AG04450 (cell line): ENCODE measurements around the gene ANXA6. TPM values are rescaled to one million over a fixed set of nuclear protein-coding genes. Genes with fewer than 3 reads are reported as not detected.

Experiments
- CTCF ChIA-PET: fragments of 300-600, 350-600 bp; formaldehyde crosslinking; extraction: SDS; loops from one replicate; lab custom pipeline; 2022; ENCODE audit warnings: antibody characterized with exemption, inconsistent platforms; lab: Charles Lee
- POLR2A ChIA-PET: fragments of 350-600 bp; formaldehyde crosslinking; extraction: SDS; loops from one replicate; lab custom pipeline; 2021; ENCODE audit warnings: antibody characterized with exemption, inconsistent platforms; lab: Yijun Ruan, JAX
- DNase-seq: peaks from one replicate; pipeline ENCODE4 v3.0.0-alpha.2; 2011; ENCODE audit warnings: low read depth, low spot score
- H3K27ac ChIP-seq: one replicate; pipeline ENCODE4 v1.5.1; 2012; ENCODE audit warnings: low read depth, low read length, control low read depth
- H3K27me3 ChIP-seq: one replicate; pipeline ENCODE4 v1.6.0; 2012; ENCODE audit warnings: low read length; ENCODE audit not compliant: control insufficient read depth, insufficient read depth
- H3K4me3 ChIP-seq: 2 replicates; pipeline ENCODE4 v1.5.1; 2011; ENCODE audit warnings: mild to moderate bottlenecking, low read depth, low read length, control low read depth
- H3K9me3 ChIP-seq: 2 replicates; pipeline ENCODE4 v1.5.1; 2012; ENCODE audit warnings: low read length; ENCODE audit not compliant: control insufficient read depth, insufficient read depth
- CTCF ChIP-seq: IDR thresholded peaks from 2 replicates; pipeline ENCODE4 v1.5.1; 2011; ENCODE audit warnings: low read depth, low read length, control low read depth, inconsistent platforms
- polyA plus RNA-seq: library from polyadenylated mRNA; depleted of rRNA; stranded (reverse); fragments of >200 nt; gene quantifications from 2 replicates; pipeline ENCODE4 v1.2.3, GENCODE V29; 2011

Gene ANXA6
- polyA plus RNA-seq, 1 experiment = 502 TPM

GRCh38 chr5:151105561-151105960, 52.0 kb downstream of the ANXA6 start:
- ChIA-PET POLR2A (interaction anchor here (1.3 kb wide), 1 partner anchor 10 kb away, joined by 7 read pairs; no protein-coding TSS in a partner anchor), CTCF (interaction anchor here (2.6 to 4.2 kb wide), 3 partner anchors 10 to 57 kb away, joined by 13 to 26 read pairs (median 21); no protein-coding TSS in a partner anchor)
- DNase-seq = no peak

GRCh38 chr5:151104795-151105194, 52.8 kb downstream of the ANXA6 start:
- Histone ChIP-seq H3K27me3 (no peaks in the 10 kb centered on the region), H3K27ac (no peak overlapping the region), H3K9me3 (no peaks in the 10 kb centered on the region), H3K4me3 (no peak overlapping the region)
- ChIA-PET POLR2A (interaction anchor here (1.3 kb wide), 1 partner anchor 10 kb away, joined by 7 read pairs; no protein-coding TSS in a partner anchor), CTCF (interaction anchor here (0.6 to 4.2 kb wide), 4 partner anchors 10 to 147 kb away, joined by 8 to 26 read pairs (median 17); no protein-coding TSS in a partner anchor)
- no peak for TF ChIP-seq CTCF
- no peak for DNase-seq

More at GRCh38 chr5:151105561-151105960, 52.0 kb downstream of the ANXA6 start:
- H3K4me3 ChIP-seq = no peak overlapping the region
- H3K27me3 ChIP-seq = no peaks in the 10 kb centered on the region
- no peak overlapping the region for H3K27ac ChIP-seq
- no peaks in the 10 kb centered on the region for H3K9me3 ChIP-seq
- TF ChIP-seq CTCF = no peak

- CTCF ChIA-PET = interaction anchor here (1.0 to 1.7 kb wide), 5 partner anchors 14 to 99 kb away, joined by 3 to 8 read pairs (median 4); no protein-coding TSS in a partner anchor
- Histone ChIP-seq H3K9me3 (no peaks in the 10 kb centered on the region), H3K27me3 (no peaks in the 10 kb centered on the region), H3K27ac (no peak overlapping the region), H3K4me3 (no peak overlapping the region)
- no peak for TF ChIP-seq CTCF
- POLR2A ChIA-PET = interaction anchor here (1.0 kb wide), 1 partner anchor 9 kb away, joined by 6 read pairs; no protein-coding TSS in a partner anchor
- no peak for DNase-seq
These were observed 55.8 kb downstream of the ANXA6 start for GRCh38 chr5:151101746-151102145.

- H3K4me3 ChIP-seq = no peak overlapping the region
- ChIA-PET POLR2A (interaction anchor here (1.0 kb wide), 1 partner anchor 9 kb away, joined by 6 read pairs; no protein-coding TSS in a partner anchor), CTCF (interaction anchor here (1.1 to 7.0 kb wide), 2 partner anchors 14 to 99 kb away, joined by 3 to 37 read pairs; no protein-coding TSS in a partner anchor)
- no peak for DNase-seq
- no peak for TF ChIP-seq CTCF
- H3K9me3 ChIP-seq = no peaks in the 10 kb centered on the region
- no peak overlapping the region for H3K27ac ChIP-seq
- H3K27me3 ChIP-seq = no peaks in the 10 kb centered on the region
These were observed 56.4 kb downstream of the ANXA6 start for GRCh38 chr5:151101151-151101550.

GRCh38 chr5:151100681-151101080, 56.9 kb downstream of the ANXA6 start:
- no peak overlapping the region for H3K4me3 ChIP-seq
- no peaks in the 10 kb centered on the region for H3K27me3 ChIP-seq
- H3K9me3 ChIP-seq = no peaks in the 10 kb centered on the region
- no peak for TF ChIP-seq CTCF
- DNase-seq = no peak
- ChIA-PET CTCF (interaction anchor here (1.1 to 7.0 kb wide), 3 partner anchors 14 to 98 kb away, joined by 3 to 37 read pairs (median 3); no protein-coding TSS in a partner anchor), POLR2A (no interaction called here)
- no peak overlapping the region for H3K27ac ChIP-seq
